NT2/D1 (cell line): ENCODE data around the gene LHB.

Experiments
- DNase-seq: peaks from one replicate; pipeline ENCODE4 v3.0.0-alpha.2; 2011; ENCODE audit warnings: low read depth, low spot score
- H3K27me3 ChIP-seq: 2 replicates; pipeline ENCODE4 v1.6.0; 2011; ENCODE audit warnings: mild to moderate bottlenecking; ENCODE audit not compliant: insufficient read length, insufficient read depth
- H3K36me3 ChIP-seq: 2 replicates; pipeline ENCODE4 v1.6.1; 2011; ENCODE audit warnings: mild to moderate bottlenecking, low read length, mixed read lengths; ENCODE audit not compliant: insufficient read depth, insufficient read length
- H3K4me1 ChIP-seq: 2 replicates; pipeline ENCODE4 v1.5.1; 2011; ENCODE audit not compliant: insufficient read depth, insufficient read length
- H3K4me3 ChIP-seq: 2 replicates; pipeline ENCODE4 v1.5.1; 2011; ENCODE audit warnings: low read depth; ENCODE audit not compliant: insufficient read length
- H3K9ac ChIP-seq: 2 replicates; pipeline ENCODE4 v1.6.0; 2011; ENCODE audit warnings: low read depth; ENCODE audit not compliant: insufficient read length
- H3K9me3 ChIP-seq: 2 replicates; pipeline ENCODE4 v1.5.1; 2011; ENCODE audit warnings: mild to moderate bottlenecking, low read length; ENCODE audit not compliant: insufficient read depth
- SUZ12 ChIP-seq: IDR thresholded peaks from 2 replicates; pipeline ENCODE4 v1.6.1; 2011; ENCODE audit not compliant: insufficient read length, insufficient read depth; ENCODE audit errors: extremely low read depth
- YY1 ChIP-seq: IDR thresholded peaks from 2 replicates; pipeline ENCODE4 v1.6.1; 2011; ENCODE audit not compliant: insufficient read length, insufficient read depth
- ZNF274 ChIP-seq: IDR thresholded peaks from 2 replicates; pipeline ENCODE4 v1.6.1; 2011; ENCODE audit warnings: mild to moderate bottlenecking, low read depth, low read length

LHB gene

GRCh38 chr19:48987323-48987722, 29.6 kb downstream of the LHB start:
- no peak for DNase-seq
- no peaks in the 10 kb centered on the region for H3K9me3 ChIP-seq
- no peaks in the 10 kb centered on the region for H3K27me3 ChIP-seq
- TF ChIP-seq ZNF274 (no peak), YY1 (no peak), SUZ12 (no peak)
- peaks cover 69% of the 10 kb centered on the region for H3K36me3 ChIP-seq
- H3K9ac ChIP-seq, result no peak overlapping the region
- no peak overlapping the region for H3K4me3 ChIP-seq
- H3K4me1 ChIP-seq, result peaks cover 17% of the 10 kb centered on the region

GRCh38 chr19:48986211-48986610, 30.7 kb downstream of the LHB start:
- Histone ChIP-seq H3K4me3 (no peak overlapping the region), H3K36me3 (peaks cover 76% of the 10 kb centered on the region), H3K4me1 (peaks cover 12% of the 10 kb centered on the region), H3K27me3 (no peaks in the 10 kb centered on the region), H3K9ac (no peak overlapping the region), H3K9me3 (no peaks in the 10 kb centered on the region)
- no peak for DNase-seq
- TF ChIP-seq YY1 (no peak), ZNF274 (no peak), SUZ12 (no peak)

DNA sequence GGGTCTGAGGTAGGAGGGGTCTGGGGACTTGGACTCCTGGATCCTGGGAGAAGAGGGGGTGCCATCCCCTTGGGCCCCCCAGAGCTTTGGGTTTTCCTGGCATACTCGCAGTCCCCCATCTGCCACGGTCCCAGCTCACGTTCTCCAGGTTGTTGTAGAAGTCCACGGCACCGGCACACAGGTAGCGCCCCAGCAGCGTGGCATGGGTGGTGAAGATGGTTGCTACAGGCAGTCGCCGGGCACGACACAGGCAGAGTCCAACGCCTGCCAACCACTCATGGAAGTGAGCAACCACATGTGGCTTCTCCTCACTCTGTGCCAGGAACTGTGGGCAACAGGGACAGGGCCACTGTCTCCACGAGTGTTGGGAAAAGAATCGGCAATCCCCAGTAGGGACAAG, 31.2 kb downstream of the LHB start:
- Histone ChIP-seq H3K4me3 (no peak overlapping the region), H3K27me3 (no peaks in the 10 kb centered on the region), H3K9ac (no peak overlapping the region), H3K9me3 (no peaks in the 10 kb centered on the region), H3K4me1 (peaks cover 8% of the 10 kb centered on the region), H3K36me3 (peaks cover 71% of the 10 kb centered on the region)
- TF ChIP-seq SUZ12, result no peak
- TF ChIP-seq ZNF274, result no peak
- no peak for TF ChIP-seq YY1
- DNase-seq, result no peak

- H3K4me1 ChIP-seq, result no peaks in the 10 kb centered on the region
- H3K4me3 ChIP-seq, result no peak overlapping the region
- H3K9me3 ChIP-seq, result no peaks in the 10 kb centered on the region
- no peaks in the 10 kb centered on the region for H3K27me3 ChIP-seq
- H3K36me3 ChIP-seq, result peaks cover 63% of the 10 kb centered on the region
- no peak for DNase-seq
- no peak for TF ChIP-seq ZNF274
- TF ChIP-seq SUZ12, result no peak
- no peak for TF ChIP-seq YY1
- no peak overlapping the region for H3K9ac ChIP-seq
Observed at GRCh38 chr19:48982280-48982679, 34.6 kb downstream of the LHB start.

DNA sequence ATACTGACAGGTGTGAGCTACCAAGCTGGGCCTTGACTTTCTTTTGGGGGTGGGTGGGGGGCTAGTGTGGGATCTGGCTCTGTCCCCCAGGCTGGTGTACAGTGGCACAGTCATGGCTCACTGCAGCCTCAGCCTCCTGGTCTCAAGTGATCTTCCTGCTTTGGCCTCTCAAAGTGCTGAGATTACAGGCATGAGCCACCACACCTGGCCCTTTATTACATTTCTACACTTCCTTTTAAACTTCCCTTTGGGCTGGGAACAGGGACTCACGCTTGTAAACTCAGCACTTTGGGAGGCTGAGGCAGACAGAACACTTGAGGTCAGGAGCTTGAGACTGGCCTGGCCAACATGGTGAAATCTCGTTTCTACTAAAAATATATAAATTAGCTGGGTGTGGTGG, 39.8 kb downstream of the LHB start:
- no peak for DNase-seq
- TF ChIP-seq YY1 (no peak), ZNF274 (no peak), SUZ12 (no peak)
- Histone ChIP-seq H3K9me3 (no peaks in the 10 kb centered on the region), H3K9ac (no peak overlapping the region), H3K4me3 (no peak overlapping the region), H3K4me1 (no peaks in the 10 kb centered on the region), H3K27me3 (no peaks in the 10 kb centered on the region), H3K36me3 (peaks cover 51% of the 10 kb centered on the region)

DNA sequence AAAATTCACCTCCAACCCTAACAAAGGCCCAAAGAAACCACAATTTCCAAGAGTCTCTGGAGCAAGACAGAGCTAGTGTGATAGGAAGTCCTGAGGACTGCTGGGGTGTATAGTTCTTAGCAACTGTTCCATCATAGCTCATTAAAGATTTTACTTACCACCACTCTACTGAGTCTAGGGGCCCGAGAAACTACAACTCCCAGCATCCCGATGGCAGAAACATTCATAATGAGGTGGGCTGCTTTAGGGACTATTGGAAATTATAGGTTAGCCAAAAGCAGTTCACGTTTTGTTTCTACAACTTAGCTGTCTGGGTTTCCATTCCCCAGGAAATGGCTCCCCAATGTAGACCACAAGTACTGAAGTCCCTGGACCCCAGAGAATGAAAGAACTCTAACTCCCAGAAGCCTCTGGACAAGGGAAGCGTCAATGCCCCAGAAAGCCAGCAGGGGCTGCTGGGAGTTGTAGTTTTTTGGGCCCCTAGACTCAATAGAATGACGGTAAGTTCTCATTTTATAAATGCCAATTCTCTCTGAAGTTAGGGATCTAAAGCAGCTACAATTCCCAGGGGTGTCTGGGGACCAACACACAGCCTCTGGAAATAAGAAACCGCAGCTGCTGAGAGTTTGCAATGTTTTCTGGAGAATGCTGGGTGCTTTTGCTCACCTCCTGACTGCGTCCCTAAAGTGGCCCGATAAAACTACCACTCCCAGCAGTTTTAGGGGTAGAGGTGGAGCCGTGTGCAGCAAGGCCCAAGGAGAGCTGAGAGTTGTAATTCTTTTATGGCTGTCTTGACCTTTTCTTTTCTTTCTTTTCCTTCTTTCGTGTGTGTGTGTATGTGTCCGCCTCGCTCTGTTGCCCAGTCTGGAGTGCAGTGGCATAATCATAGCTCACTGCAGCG, 40.7 kb downstream of the LHB start:
- no peaks in the 10 kb centered on the region for H3K4me1 ChIP-seq
- no peak for TF ChIP-seq SUZ12
- H3K27me3 ChIP-seq, result no peaks in the 10 kb centered on the region
- no peak overlapping the region for H3K9ac ChIP-seq
- H3K9me3 ChIP-seq, result no peaks in the 10 kb centered on the region
- peaks cover 47% of the 10 kb centered on the region for H3K36me3 ChIP-seq
- DNase-seq, result no peak
- no peak overlapping the region for H3K4me3 ChIP-seq

DNA sequence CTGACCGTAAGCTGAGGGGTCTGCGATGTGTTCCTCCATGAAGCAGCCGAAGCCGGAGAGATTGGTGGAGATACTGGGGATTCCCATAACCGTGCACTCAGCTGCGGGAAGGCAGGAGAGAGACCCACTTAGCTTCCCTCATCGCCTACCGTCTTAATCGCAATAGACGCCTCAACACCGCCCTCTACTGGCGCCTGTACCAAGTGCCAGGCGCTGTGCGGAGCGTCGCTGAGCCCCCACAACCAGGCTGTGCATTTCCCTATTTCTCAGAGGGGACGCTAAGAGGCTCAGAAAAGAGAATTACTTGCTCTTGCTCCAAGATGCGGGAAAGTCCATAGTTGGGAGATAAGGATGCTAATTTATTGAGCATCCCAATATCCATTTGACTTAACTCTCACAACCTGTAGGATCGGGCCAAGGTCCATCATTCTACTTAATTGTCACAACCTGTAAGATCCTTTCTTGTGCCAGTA, 45.9 kb downstream of the LHB start:
- DNase-seq, result no peak
- Histone ChIP-seq H3K9ac (peak overlapping the region; percentile 53), H3K4me1 (peaks cover 2% of the 10 kb centered on the region), H3K36me3 (peaks cover 63% of the 10 kb centered on the region), H3K9me3 (no peaks in the 10 kb centered on the region; the same call in 1 of the 2 replicates), H3K4me3 (no peak overlapping the region), H3K27me3 (no peaks in the 10 kb centered on the region)
- TF ChIP-seq ZNF274 (no peak), YY1 (no peak), SUZ12 (no peak)
